H4 (cell line): ENCODE results near the gene SYTL3. TPM values are rescaled to one million over a fixed set of nuclear protein-coding genes. Genes with fewer than 3 reads are reported as not detected.
"Not testable (repeated sequence)": the region's sequence is repeated elsewhere in the genome, so short reads cannot be mapped to it uniquely, and the experiment has no call there.

Experiments
- DNase-seq: peaks from one replicate; pipeline ENCODE4 v3.0.0-alpha.2; 2015; ENCODE audit warnings: low spot score
- total RNA-seq: library from RNA; depleted of rRNA; stranded (reverse); fragments of >200 nt; shearing (Covaris generic); gene quantifications from 2 replicates; pipeline ENCODE4 v1.2.3, GENCODE V29; 2014

The SYTL3 gene
- total RNA-seq, 1 experiment from 2014 or later, result 1.0 TPM

DNA sequence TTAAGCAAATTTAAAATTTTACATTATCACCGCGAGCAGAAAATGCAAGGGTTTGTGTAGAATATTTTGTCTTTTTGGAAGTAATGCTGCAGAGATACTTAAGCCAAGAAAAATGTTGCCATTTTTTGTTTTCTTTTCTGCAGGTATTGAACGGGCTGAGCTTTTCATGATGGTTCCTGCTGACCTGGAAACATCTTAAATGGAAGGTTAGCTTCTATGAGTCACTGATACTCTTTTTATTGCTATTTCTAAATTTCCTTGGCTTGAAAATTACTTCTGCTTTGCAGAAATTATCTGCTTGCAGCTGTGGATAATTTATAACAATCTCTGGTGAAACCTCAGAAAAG is 12.7 kb downstream of the SYTL3 start:
- no peak for DNase-seq

DNA sequence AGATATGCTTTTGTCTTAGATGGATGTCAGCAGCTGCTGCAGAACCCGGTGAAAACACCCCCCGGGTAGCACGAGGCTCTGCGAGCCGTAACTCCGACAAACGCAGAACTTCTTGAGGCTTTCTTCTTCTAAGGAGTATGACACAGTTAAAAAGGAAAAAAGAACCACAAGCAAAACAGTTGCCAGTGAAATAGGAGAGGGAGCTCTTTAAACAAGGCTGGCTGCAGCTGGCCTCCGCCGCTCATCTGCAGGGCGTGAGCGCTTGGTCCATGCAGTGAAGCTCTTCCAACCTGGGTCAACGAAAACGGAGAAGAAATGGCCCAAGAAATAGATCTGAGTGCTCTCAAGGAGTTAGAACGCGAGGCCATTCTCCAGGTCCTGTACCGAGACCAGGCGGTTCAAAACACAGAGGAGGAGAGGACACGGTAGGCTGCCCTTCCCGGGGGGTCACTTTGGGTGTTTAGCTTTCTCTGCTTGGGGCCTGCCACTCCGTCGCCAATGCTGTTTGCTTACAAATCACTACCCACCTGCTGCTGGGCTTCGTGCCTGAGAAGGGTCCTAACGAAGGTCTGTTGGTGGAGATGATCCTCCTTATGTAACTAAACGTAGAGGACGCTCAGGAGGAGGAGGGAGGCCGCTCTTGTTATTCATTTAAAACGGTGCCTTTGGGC is 13.2 kb downstream of the SYTL3 start:
- no peak for DNase-seq

DNA sequence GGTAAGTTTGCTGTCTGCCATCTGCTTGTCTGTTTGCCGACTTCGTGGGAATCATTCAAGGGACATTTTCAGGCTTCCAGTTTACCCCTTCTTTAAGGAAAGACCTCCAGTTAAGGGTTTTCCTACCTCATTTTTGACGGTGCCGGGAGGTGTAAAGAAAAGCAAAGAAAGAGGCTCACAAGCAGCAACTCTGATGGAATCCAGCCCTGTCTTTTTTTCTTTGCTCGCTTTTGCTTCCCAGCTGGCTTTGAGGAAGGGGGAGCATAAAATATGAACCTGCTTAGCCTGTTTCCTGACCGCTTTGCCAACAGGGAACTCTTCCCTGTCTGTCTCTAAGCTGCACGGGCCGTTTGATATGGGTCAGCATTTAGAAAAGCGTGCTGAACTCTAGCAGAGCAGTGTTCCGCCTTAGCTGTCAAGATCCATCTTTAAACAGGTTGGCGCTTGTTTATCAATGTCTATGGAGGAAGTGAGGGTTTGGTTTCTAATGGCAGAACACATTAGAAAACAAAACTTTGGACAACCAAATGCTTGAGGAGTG is 13.8 kb downstream of the SYTL3 start:
- no peak for DNase-seq

DNA sequence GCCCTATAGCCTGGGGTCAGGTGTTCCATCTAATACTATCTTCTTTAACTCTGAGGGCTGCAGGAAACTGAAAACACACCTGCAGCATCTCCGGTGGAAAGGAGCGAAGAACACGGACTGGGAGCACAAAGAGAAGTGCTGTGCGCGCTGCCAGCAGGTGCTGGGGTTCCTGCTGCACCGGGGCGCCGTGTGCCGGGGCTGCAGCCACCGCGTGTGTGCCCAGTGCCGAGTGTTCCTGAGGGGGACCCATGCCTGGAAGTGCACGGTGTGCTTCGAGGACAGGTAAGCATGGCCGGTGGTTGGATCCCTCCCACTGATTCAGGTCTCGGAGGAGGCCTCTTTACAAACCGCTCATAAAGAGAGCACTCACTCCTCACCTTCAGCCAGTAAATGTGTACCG is 15.5 kb downstream of the SYTL3 start:
- no peak for DNase-seq

DNA sequence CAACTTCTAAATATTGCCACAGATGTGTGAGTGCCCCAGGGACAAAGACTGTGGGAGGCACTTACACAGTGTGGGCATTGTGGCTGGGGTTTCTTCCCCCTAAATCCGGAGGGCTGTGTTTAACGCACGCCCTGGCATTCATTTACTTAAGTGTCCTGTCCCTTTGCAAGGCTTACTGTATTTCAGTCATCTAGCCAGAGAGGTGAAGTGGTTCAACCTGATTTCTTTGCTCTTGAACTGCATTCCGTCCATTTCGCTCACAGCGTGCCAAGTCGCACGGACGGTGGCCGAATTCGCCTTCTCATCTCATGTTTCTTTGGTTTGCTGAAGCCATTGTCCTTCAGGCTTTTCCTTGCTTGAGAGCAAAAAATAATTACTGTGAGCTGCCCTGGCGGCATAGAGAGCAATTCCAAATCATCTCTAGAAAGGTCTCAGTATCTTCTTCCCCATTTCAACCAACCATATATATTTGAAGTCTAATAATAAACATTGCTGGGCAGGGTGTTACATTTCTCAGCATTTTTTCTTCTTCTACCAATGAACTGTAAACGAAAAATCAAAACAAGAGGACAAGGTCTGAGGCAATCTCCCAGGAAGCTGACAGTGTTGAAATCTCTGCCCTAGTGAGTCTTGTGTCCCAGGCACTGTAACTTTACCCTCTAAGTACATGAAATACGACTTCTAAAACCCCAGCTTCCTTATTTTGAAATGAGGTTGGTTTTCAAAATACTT is 16.9 kb downstream of the SYTL3 start:
- DNase-seq, result peak; percentile 18

DNA sequence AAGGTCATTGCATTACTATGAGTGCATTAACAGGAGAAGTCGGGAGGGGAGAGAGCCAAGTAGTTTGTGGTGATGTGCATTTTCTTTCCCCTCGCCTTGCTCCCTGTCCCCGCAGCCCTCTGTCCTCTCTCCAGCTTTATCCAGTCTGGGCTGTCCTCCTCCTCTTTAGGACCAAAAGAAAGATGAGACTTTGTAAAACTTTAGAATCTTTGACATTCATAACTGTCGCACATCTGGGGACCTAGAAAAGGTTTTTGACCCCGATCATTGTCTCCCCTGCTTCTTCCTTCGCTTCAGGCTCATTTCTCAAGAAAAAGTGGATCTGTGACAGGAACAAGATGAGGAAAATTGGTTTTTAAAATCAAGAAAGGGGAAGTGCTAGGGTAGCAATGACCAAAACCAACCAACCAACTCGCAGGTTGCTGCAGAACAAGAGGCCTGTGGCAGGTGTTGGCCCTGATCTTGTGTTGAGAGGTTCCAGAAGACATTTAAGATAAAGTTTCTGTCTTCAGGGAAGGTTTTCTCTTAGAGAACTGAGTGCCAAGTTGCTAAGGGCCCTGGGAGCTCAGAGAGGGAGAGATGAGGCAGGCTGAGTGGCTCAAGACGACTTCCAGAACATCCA is 17.6 kb downstream of the SYTL3 start:
- no peak for DNase-seq

DNA sequence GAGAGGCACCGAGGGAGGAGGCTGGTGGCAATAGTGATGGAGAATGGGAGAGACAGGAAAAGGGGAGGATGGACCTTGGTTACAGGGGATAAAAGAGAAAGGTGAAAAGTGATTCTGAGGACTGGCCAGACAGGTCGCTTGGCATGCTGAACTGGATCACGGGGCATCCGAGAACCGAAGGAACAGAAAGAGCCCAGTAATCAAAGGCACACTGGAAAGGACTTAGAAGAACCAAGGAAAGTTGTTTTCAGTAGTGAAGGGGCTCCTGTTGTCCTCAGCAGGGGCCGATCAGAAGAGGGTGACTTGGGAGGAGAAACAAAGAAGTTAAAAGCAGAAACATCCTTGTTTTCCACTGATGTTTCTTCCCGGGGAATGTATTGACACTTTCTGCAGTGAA is 18.9 kb downstream of the SYTL3 start:
- DNase-seq, result no peak

DNA sequence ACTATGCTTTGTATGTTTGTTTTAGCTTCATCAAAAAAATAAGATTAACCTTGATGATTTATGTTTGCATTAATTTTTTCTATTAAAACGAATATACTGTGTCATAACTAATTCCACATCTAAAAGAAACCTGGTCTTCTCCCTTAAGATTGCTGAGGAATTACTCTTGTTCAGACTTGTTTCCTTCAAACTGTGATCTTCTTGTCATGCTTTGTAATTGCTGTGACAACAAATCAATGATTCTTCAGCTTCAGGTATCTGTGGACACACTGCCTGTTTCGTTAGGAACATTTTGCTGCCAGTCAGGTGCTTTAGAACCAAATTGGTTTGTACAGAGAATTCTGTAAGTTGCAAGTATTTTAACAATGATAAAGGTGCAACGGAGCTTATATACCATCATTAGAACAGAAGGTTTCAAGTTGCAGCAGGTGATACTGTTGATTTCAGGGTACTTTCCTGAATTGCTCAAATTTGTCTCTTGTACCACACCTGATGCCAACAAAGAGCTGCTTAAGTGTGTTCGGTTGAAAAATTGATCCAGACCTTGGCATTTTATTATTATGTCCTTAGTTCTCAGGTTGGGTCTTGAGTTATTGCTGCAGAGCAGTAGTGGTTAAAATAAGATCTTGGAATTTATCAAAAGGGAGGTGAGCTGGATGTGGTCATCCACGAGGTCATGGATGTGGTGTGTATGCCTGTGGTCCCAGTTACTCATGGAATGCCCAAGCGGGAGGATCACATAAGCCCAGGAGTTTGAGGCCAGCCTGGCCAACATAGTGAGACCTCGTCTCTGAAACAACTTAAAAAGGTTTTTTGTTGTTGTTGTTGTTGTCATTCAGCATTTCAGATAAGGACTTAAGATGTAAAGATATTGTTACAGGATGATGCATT is 19.5 kb downstream of the SYTL3 start:
- no peak for DNase-seq

DNA sequence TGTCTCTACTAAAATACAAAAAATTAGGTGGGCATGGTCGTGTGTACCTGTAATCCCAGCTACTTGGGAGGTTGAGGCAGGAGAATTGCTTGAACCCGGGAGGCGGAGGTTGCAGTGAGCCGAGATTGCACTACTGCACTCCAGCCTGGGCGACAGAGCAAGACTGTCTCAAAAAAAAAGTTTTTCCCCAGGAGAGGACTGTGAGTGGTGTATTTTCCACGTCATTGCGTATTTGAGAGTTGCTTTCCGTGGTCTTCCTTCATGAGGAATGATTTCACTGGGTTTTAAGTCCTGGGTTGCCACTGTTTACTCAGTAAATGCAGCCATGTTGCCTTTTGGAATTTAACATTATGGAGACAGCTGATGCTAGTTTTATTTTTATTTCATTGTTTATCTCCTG is 22.3 kb downstream of the SYTL3 start:
- DNase-seq, result not testable (repeated sequence)

DNA sequence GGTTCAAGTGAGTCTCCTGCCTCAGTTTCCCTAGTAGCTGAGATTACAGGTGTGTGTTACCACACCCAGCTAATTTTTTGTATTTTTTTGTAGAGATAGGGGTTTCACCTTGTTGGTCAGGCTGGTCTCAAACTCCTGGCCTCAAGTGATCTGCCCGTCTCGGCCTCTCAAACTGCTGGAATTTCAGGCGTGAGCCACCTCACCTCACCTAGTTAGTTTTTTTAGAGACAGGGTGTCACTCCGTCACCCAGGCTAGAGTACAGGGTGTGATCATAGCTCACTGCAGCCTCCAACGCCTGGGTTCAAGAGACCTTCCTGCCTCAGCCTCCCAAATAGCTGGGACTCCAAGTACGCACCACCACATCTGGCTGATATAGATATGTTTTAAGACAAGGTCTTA is 22.9 kb downstream of the SYTL3 start:
- no peak for DNase-seq

DNA sequence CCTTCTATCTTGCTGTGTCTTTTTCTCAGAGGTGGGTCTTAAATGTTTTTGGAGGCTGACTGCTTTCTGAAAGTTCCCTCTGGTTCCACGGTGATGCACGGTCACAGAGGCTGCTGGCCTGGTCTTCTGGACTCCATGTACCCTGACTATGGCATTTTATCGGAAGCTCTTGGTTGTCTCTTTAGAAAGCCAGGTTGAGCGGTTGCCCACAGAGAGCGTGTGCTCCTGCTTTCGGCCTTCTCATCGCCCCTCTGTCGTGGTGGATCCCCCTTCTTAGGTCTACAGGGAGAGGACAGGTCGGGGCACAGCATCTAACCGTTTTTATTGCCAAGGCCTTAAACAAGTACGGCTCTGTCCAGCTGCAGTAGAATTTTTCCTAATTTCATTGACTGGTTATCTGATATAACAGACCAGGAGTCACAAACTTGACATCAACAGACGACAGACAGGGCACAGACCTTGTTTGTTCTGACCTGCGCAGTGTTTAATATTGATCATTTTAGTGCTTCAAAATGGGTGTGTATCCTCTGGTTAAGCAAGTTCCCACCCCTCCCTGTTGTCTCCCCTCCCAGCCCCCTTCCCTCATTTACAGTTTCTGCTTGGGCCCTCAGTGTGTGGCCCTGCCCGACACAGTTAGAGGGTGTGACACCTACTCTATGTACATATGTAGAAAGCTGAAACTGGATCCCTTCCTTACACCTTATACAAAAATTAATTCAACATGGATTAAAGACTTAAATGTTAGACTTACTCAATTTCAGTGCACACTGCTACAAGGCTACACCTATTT is 24.7 kb downstream of the SYTL3 start:
- no peak for DNase-seq

DNA sequence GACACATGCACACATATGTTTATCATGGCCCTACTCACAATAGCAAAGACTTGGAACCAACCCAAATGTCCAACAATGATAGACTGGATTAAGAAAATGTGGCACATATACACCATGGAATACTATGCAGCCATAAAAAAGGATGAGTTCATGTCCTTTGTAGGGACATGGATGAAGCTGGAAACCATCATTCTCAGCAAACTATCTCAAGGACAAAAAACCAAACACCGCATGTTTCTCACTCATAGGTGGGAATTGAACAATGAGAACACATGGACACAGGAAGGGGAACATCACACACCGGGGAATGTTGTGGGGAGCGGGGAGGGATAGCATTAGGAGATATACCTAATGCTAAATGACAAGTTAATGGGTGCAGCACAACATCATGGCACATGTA is 27.2 kb downstream of the SYTL3 start:
- DNase-seq, result not testable (repeated sequence)

DNA sequence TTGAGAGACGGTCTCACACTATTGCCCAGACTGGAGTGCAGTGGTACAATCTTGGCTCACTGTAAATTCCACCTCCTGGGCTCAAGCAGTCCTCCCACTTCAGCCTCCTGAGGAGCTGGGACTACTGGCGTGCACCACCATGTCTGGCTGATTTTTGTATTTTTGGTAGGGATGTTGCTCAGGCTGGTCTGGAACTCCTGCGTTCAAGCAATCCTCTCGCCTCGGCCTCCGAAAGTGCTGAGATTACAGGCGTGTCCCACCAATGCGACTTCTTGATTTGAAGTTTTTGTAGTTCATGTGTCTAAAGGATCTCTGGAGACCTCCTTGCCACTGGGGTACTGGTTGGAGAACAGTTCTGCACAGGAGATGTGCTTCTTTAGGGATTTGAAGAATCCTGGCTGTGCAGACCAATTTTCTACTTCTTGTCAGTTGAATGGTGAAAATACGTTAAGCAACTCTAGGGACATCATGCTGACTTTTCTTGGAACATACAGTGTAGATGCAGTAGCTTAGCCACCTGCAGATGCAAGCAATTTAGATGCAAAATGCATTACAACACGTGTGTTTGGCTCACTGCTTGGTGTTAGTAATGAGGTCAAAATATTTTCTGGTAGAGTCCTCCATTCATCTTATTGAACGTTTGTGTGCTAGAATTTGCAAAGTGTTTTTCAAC is 28.2 kb downstream of the SYTL3 start:
- no peak for DNase-seq

DNA sequence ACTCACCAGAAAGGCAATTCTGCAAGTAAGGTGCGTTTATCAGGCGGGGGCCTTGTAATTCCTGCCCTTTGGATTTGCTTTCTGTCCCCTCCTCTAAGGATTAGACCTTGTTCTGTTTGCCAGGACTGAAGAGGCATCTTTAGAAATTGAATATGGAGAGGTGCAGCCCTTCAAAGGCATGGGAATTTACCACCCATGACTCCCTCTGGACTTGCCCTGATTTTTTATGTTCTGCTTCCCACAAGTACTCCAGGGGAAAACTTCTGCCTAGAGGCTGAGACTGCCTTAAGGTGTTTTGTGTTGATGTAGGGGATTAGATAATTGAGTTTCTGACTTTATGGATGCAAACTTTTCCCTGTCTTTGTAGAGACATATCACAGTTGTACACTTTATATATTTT is 30.2 kb downstream of the SYTL3 start:
- no peak for DNase-seq

DNA sequence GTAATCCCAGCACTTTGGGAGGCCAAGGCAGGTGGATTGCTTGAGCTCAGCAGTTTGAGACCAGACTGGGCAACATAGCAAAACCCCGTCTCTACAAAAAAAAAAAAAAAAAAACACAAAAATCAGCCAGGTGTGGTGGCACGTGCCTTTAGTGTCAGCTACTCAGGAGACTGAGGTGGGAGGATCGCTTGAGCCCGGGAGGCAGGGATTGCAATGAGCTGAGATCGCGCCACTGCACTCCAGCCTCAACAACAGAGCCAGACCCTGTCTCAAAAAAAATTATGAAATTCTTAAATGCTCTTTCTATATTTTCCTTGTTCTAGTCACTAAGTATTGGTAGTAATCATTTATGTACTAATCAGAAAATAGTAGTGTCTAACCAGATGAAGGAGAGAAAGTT is 30.6 kb downstream of the SYTL3 start:
- no peak for DNase-seq

DNA sequence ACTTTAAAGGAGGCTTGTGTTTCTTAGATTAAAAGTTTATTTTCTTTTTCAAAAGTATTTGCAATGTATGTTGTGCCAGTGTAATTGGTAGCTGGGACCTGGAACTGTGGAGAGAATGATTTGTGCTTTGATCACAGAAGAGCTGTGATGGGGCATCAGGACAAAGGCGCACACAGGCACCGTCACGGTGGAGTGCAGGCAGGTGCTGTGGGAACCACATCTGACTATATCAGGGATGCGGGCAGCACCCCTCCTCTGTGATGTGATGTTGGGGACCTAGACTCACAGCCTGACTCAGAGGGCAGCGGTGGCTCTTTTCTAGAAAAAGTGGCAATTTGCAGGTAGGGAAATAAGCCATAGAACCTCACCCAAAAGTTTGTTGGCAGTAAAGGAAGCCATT is 34.5 kb downstream of the SYTL3 start:
- no peak for DNase-seq

DNA sequence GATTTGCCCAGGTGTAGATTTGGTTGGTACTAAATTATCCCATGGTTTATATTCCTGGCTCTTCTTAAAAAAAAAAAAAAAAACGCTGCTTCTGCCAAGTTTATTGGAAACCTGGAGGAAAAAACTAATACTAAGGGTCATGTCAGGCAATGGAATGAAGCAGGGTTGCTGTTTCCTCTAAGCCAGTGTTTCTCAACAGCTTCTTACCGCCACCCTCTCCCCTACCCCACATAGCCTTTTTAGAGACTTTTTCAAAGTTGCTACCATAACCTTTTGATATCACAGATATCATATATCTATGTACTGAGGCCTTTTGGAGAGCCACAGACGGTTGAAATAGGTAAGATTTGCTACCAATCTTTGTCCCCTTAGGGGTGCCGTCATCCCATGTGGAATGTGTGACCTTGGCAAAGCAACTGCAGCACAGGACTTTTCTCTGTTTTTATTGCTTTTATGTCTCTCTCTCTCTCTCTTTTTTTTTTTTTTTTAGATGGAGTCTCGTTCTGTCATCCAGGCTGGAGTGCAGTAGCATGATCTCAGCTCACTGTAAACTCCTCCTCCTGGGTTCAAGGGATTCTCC is 35.0 kb downstream of the SYTL3 start:
- DNase-seq, result no peak

DNA sequence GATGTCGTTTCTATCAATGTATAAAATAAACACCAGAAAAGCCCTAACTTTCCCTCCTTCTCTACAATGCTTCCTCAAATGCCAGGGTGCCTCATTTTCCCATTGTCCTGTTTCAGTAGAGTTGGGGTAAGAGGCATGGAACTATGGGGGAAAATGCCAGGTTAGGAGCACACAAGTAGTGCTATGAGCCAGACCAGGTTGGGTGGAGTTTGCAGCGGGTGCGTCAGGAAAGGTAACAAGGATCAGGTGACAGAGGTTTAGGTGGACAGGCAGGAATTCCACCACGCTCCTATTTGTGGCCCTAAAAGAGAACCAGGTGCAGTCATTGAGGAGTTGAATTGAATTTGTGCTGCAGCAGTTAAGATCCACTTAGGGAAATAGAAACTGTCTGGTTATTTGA is 36.5 kb downstream of the SYTL3 start:
- DNase-seq, result no peak

DNA sequence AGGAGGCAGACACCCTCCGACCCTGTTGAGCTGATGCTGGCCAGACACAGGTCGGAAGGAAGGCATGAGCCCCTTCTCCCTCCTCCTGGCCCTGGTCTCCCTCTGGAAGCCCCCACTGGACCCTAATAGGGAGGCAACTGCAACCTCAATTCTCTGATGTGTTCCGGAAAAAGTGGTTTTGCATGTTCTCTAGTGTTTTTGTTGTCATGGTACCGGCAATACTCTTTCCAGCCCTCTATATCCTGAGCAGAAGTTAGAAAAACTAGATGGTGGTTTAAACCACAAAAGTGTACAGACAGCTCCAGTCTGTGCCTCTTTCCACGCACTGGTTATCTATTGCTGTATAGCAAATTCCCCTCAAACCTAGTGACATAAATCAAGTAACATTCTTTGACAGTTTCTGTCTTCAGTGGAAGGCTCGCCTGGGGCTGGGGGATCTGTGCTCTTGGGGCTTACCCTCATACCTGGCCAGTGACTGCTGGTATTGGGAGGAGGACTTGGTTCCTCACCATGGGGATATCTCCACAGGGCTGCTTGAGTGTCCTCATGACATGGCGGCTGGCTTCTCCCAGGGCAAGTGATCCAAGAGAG is 37.0 kb downstream of the SYTL3 start:
- no peak for DNase-seq

DNA sequence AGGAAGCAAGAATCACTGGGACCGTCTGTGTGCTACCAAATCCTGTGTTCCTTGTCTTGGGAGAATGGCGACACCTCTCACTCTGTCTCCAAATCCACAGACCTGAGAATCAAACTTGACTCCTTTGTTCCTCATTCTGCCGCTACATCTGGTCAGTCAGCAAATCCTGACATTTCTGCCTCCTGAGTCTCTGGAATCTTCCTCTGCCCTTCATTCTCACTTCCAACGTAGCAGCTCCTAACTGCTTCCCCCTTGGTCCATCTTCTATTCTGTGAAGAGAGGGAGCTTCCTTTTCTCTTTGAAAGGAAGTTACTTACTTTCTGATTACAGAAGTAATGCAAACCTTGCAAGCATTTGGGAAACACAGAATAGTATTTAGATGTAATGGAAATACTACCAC is 37.7 kb downstream of the SYTL3 start:
- no peak for DNase-seq
